Right ventricle myocardium inferior (tissue), 1 donor: ENCODE measurements around the gene COX7B2. TPM values are rescaled to one million over a fixed set of nuclear protein-coding genes. Genes with fewer than 3 reads are reported as not detected.

Source experiments
- ATAC-seq: fragments of 200-7000 bp; cut with Tn5 transposase; one replicate; pipeline ENCODE4 v1.9.1; 2020; ENCODE audit warnings: mild to moderate bottlenecking, moderate library complexity
- DNase-seq: peaks from one replicate; pipeline ENCODE4 v3.0.0; 2021; ENCODE audit errors: missing footprints
- intact Hi-C: fragments of 100-400 bp; cut with DNase I; formaldehyde crosslinking; loops from one replicate; pipeline ENCODE4 v1.11.0; 2022
- long read RNA-seq: library from polyadenylated mRNA; unstranded; transcript quantifications from one replicate; pipeline ENCODE4 v2.0.0, GENCODE V29; 2021
- total RNA-seq: library from RNA; stranded (reverse); fragmentation: NEBNext Ultra II Directional; extraction: Animal tissue kit (Norgen Biotek cat#: 25700); gene quantifications from one replicate; pipeline ENCODE4 v1.2.1, GENCODE V29; 2021
- donor health status: DM: no; HTN: yes; CAD: no; lungs with severe emphysema.

The COX7B2 gene, protein sequence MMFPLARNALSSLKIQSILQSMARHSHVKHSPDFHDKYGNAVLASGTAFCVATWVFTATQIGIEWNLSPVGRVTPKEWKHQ
- total RNA-seq = not detected
- long read RNA-seq = 0 reads

DNA sequence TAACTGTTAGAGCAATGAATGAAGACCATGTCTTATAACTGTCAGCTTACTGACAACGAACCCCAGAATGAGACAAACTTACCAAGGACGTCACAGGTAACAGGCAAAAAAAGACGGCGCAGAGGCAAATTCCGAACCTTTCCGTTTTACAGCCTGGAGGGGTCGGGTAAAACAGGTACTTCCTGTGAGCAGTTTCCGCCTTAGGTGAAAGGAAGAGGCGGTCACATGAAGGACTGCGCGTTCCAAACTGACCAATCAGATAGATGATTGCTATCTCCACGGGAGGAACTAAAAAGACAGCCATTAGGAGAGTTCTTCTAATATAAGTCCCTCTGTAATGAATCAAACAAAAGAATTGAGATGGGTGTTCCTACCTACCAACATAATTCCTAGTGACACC is at the start of gene COX7B2:
Gene COX7B2, minus strand, starts transcription at position 168 of the 400 bp plus-strand sequence. CDS start 174,053 bp downstream, outside the sequence.
- ATAC-seq = no peak
- DNase-seq = no peak
- intact Hi-C loops = no loop called here

DNA sequence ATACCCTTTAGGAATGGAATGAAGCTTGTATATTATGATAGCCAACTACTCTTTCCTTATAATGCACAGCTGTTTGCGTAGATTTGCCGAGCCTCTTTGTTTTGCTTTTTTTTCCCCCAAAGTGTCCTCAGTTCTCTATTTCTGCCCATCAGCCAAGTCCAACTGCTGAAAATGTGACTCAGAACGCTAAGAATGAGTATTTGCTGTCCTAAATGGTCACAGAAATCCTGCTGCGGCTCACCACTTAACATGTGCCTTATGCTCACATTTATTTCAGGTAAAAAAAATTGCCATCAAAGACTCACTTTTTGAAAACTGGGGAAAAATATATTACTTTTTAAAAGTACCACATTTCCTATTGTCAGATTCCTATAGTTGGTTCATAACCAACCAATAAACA is 47.4 kb upstream of the COX7B2 start:
- DNase-seq (no peak), ATAC-seq (no peak)
- intact Hi-C loops = no loop called here

DNA sequence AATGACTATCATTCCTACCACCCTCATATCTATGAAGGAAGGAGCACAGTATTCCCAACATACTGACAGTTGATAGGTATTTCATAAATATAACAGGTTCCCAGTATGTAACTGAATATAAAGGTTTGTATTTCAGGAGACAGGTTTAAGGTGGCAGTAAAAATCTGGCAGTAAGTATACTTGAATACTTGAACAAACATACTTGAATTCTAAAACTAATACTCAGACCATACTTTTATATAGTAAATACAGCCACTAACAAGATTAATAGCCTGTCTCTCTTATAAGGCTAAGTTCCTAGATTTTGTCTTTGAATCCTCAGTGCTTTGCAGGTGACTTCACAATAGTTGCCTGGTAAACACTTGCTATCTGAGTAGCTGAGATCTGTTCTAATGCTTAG is 46.6 kb upstream of the COX7B2 start:
- DNase-seq = no peak
- intact Hi-C loops = no loop called here
- no peak for ATAC-seq

DNA sequence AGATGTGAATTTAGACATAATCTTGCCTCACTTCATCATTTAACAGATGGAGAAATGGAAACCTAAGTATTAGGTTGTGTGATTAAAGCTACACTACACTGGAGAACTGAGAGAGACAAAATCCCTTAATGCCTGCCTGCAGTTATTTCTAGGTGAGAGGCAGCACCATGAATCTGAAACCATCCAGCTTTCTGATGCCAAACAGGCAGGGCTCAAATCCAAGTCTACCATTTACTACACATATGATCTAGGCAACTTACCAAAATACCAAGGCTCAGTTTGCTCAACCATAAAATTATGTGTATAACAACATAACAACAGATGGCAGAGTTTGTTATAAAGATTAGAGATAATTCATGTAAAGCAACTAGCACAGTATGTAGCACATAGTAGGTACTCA is 45.6 kb upstream of the COX7B2 start:
- DNase-seq (no peak), ATAC-seq (no peak)
- intact Hi-C loops = no loop called here

DNA sequence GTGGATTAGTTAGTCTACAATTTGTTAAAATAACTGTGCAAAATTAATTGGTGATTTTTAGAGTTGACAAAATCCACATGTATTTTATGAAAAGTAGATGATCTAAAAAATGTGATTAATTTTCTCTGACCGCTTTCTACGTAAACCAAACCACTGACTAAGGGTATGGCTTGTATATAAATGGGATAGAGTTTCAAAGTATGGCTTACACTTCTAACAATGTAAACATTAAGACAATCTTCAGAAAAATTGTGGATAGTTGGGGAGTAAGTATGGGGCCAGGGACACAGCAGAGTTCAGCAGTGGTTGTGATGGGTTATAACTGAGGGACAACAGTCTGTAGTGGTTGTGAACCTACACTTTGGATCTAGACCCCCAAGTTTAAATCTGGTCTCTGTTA is 44.5 kb upstream of the COX7B2 start:
- ATAC-seq = no peak
- no peak for DNase-seq
- intact Hi-C loops = no loop called here

DNA sequence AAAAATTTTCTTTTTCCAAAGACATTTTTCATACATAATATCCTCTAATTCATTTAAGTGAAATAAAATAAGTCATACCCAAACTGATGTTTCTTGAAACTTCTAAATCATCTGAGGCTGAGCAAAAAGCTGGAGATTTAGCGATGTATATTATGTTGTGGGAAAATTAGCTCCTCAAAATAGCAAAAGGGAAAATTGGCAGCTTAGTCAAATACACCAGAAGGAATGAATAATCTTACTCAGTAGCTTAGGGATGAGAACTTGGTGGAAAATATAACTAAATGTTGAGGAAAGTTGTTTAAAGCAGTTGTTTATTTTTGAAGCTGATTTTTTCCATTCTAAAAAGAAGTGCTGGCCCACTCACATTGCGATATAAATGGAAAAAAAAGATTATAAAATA is 43.4 kb upstream of the COX7B2 start:
- no peak for ATAC-seq
- DNase-seq = no peak
- intact Hi-C loops = no loop called here

DNA sequence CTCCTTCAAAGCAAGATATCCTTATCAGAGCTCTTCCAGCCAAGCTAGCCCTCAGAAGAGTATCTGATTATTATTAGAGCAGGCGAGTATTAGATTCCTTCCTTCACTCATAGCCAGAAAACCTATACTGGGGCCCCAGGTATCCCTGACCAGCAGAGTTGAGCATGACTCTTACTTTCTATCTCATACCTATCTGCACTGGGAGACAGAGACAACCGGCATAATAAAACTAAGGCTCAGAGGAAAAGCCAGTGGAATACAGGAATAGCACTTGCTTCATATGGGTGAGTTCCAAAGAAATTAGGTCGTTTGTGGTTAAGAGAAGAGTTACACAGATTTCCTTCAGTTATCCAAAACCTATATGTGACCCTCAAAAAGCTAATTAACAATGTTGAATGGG is 41.8 kb upstream of the COX7B2 start:
- ATAC-seq = no peak
- intact Hi-C loops = no loop called here
- no peak for DNase-seq

DNA sequence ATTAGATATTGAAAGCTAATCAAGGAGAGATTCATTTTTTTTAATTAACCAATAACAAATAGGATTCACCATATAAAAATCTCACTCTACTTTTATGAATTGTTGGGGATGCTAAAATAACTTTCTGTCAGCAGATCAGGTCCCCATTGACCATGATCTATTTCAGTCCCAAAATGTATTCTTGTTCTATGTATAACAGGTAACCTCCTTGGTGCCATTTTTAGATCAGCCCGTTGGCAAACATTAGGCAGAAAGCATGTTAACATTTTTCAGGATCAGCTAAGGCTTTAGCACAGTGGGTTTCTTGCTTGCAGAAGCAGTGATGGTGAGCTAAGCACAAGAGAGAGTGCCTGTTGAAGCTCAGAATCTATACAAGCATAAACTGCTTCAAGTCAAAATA is 40.8 kb upstream of the COX7B2 start:
- DNase-seq (no peak), ATAC-seq (no peak)
- intact Hi-C loops = loop anchor here (5.0 kb wide), 1 partner anchor 42 kb away; the partner anchor contains the start of gene GABRA4

DNA sequence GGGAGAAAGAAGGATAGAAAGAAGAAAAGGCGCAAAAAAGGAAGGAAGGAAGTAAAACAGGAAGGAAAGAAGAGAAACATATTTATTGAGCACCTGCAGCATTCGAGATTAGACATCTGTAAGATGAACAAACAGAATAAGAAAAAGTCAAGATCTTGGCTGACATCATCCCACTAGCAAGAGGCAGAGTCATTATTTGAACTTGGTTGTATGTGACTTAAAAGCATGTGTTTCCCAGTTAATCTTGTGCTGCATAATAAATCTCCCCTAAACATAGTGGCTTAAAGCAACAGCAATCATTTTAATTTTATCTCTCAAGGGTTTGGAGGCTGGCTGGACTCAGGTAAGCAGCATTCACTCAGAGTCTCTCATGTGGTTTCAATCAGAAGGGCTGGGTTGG is 38.5 kb upstream of the COX7B2 start:
- ATAC-seq (no peak), DNase-seq (no peak)
- intact Hi-C loops = loop anchor here (5.0 kb wide), 1 partner anchor 45 kb away; the partner anchor contains the start of gene GABRA4

DNA sequence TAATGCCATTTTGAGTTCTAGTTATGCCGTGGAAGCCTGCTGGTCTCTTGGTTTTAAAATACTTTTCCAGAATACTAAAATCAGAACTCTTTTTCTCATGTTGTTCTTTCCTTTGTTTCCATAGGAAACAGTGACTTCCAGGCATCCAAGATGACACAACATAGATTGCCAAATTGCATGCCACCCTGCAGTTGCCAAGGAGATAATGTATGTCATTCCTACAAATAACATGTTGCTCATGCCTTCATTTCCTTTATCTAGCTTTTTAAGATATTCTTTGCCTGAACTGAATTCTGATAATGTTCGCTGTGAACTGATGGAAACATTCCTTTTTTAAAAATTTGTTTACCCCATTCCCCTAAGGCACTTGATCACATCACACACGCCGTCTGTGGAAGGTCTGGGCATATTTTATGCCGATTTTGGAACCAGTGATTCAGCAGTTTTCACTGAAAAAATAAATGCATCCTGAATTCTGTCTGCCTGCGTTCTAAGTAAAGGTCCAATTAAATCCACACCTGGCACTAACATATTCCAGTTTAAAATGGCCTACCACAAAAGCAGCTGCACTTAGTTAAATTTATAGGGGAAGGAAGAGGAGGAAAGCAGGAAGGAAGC is 38.0 kb upstream of the COX7B2 start:
- DNase-seq (no peak), ATAC-seq (no peak)
- intact Hi-C loops = loop anchor here (5.0 kb wide), 1 partner anchor 45 kb away; the partner anchor contains the start of gene GABRA4

DNA sequence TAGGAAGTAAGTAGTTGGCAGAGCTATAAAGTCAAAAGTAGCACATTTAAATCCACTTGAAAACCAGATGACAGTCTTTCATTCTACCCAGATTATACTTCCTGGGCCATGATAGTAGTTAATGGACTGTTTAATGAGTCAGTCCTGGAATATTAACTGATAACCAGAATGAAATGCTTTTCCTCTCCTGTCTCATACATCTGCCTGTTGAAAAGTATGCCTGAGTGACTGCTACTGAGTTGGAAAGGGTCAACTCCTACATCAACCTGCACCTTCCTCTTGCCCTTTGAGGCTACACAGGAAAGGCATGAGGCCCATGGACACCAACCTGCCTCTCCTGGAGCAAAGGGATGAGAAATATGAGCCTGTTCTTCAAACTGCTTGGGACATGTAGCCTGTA is 36.0 kb upstream of the COX7B2 start:
- intact Hi-C loops = loop anchor here (5.0 kb wide), 1 partner anchor 47 kb away; the partner anchor contains the start of gene GABRA4
- DNase-seq (no peak), ATAC-seq (peak; percentile 50)

DNA sequence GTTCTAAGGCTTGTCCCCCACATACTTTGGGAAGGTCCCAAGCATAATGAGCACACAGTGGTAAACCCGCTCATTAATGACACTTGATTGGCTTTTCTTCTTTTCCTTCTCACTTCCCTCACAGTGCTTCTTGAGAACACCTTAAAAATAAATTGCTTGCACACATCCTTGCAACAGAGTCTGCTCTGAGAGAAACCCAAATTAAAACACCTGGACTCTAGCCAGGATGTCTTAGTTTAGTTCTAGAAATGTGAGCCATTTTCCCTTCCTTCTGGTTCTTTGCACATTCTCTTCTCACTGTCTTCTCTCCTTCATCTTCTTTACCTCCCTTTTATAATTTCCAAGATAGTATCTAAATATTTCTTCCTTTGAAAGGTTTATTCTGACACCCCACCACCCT is 35.3 kb upstream of the COX7B2 start:
- intact Hi-C loops = no loop called here
- DNase-seq (no peak), ATAC-seq (no peak)

DNA sequence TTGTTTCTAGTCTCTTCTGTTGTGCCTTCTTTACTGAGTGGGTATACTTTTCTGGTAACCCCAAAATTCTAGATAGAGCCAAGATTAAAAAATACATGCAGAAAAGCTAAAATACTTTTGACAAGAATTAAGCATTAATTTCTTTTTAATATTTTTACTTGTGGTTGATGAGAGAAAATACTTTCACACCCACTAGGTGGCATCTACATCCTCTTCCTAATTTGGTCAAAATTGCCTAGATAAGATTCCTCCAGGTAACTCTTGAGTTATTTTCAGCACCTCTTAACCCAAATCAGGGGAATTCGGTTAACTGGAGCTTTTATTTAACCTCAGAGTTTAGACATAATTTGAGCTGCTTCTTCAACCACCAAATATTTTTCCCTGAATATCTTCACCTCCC is 28.4 kb upstream of the COX7B2 start:
- intact Hi-C loops = no loop called here
- ATAC-seq (no peak), DNase-seq (no peak)

DNA sequence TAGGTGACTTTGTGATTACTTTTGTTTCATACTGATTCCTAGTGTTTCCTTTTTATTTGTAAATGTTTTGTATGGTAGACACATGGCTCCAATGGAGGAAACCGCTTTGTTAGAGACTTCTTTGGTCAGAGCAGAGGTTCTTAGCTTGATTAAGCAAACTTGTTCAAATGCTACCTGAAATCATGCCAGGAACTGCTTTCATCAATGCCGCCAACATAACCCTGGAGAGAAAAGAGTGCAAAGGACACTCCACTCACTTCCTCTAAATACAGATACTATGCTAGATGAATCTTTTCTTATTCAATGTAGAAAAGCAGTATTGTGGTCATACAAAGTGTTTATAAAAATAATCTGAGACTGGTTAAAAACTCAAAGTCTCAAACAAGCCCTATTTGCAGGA is 25.7 kb upstream of the COX7B2 start:
- no peak for ATAC-seq
- DNase-seq = no peak
- intact Hi-C loops = no loop called here

DNA sequence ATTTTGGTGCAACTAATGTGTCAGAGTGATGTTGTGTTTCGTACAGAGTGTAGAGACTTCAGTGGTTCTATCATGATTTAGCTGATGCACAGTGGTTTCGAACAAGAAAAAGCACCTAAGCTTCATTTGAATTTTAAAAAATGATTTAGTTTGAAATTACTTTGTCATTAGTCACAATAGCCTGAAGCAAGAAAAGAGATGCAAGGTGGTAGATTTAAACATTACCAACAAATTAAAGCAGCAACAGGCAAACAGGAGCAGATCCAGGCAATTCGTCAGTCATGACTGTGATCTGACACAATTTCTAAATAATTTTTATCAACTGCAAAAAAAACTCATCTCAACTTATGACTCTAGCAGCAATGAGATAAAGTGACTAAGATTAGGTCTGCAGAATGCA is 24.6 kb upstream of the COX7B2 start:
- intact Hi-C loops = no loop called here
- no peak for ATAC-seq

DNA sequence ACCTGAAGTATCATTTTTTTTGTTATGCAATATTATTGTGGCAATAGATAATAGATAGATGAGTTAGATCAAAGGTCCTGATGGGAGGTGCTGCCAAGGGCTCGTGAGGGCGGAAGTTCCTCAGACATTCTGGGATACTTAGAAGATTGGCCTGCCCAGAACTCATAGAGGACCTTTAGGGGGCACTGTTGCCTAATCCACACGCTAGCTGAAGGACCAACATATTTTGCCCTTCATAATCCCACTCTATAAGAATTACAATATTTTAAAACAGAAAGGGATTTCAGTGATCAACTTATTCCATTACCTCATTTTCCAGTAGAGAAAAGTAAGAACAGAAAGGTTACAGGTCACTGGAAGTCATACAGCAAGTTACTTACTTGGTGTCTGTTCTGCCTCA is 22.9 kb upstream of the COX7B2 start:
- DNase-seq (no peak), ATAC-seq (peak; percentile 69)
- intact Hi-C loops = loop anchor here (1.0 to 2.0 kb wide), 2 partner anchors 71 to 100 kb away; no protein-coding TSS in a partner anchor

More for the DNA sequence above, 24.6 kb upstream of the COX7B2 start:
- DNase-seq = no peak

DNA sequence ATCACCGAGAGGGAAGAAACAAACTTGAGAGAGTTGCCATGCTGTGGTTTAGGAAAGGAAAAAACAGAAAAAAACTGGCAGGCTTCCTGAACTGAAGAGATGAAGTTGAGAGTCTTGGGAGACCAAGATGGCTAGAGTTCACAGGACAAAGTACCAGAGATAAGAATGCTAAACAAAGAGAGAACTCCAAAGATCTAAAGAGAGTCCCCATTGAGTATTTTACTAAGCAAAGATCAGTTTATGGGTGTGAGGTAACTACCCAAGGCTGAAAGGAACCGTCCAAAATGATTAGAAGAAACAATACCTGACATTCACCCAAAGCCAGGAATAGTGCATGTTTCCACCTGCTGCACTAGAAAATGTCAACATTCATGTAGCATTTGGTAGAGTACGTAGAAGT is 21.8 kb upstream of the COX7B2 start:
- no peak for ATAC-seq
- intact Hi-C loops = loop anchor here (1.0 to 2.0 kb wide), 2 partner anchors 72 to 101 kb away; no protein-coding TSS in a partner anchor

DNA sequence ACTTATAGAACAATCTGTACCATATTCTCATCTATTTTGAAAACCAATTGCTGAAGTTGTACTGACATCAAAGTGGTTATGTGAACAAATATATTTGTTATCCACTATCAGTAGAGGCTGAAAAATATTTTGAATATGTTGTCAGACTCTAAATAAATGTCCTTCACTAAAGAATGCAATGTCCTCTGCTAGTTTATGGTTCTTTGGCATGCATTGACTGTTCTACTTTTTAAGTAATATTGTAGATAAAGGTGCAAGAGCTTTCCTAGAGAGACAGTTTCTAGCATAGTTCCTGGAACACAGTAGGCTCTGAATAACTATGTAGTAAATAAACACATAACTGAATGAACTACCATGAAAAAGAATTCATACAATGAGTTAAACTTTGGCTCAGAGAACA is 18.2 kb upstream of the COX7B2 start:
- DNase-seq = no peak
- peak; percentile 26 for ATAC-seq
- intact Hi-C loops = no loop called here

More for the DNA sequence above, 21.8 kb upstream of the COX7B2 start:
- no peak for DNase-seq

DNA sequence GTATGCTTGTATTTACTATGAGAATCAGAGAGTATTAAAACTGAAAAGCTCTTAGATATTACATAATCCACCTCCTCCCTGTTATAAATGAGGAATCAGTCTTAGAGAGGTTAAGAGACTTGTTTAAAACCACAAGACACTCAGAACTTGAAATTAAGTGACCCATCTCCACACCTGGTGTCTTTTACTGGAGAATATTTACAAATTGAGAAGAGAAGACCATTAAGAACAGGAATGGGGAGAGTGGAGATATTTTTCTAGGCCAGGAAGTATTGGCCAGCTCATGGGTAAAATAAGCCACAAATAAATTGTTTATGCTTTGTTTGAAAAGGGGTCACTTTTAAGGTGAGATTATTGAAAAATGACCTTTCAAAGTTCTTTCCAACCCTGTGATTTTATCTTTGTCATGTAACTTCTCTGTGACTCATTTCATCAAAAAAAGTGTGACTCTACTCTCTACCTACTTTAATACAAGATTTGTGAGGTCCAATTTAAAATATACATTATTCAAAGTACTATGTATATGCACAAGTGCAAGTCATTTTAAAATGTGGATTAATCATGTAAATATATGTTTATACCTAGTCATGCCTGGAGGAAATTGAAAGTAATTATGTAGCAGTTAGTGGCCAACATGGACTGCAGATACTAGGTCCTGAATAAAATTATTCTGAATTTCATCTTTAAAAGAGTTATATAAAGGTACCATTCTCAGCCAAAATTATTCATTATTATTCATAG is 15.9 kb upstream of the COX7B2 start:
- no peak for ATAC-seq
- intact Hi-C loops = no loop called here
- DNase-seq = no peak

DNA sequence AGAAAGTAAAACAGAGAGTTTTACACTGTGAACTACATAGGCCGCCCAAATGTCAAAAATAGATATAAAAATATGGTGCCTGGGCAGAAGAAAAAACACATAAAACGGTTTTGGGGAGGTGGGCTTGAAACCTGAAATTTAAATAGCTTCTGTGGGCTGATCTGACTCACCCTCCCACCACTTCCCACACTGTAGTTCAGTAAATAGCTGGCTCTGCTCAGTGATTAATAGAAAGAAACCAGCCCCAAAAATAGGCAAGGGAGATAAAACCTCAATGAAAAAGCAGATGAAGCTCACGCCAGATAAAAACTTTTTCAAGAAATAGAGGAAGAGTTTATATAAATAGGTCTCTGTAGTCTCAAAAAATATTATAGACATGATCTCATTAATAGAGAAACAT is 13.2 kb upstream of the COX7B2 start:
- DNase-seq (no peak), ATAC-seq (no peak)
- intact Hi-C loops = no loop called here
